Subcutaneous adipose tissue (tissue), 4 donors: ENCODE measurements around the gene GRID1. TPM values are rescaled to one million over a fixed set of nuclear protein-coding genes. Genes with fewer than 3 reads are reported as not detected.

Experiments
- total RNA-seq, 4 donors: library from RNA; depleted of rRNA; stranded (reverse); fragments of >200 nt; gene quantifications; one replicate each; pipeline ENCODE4 v1.1.0, GENCODE V29; 2016
- TF ChIP-seq, protein P1 (sequence below): fragments of 450-650 bp; IDR thresholded peaks from one replicate; pipeline ENCODE4 v1.5.1; 2016; ENCODE audit warnings: low read depth, mild to moderate bottlenecking, control low read depth, antibody characterized with exemption, moderate library complexity

GRID1 gene
- total RNA-seq, 4 donors from 2014 or later, result 0.49 to 2.0 (median 1.1) TPM

DNA sequence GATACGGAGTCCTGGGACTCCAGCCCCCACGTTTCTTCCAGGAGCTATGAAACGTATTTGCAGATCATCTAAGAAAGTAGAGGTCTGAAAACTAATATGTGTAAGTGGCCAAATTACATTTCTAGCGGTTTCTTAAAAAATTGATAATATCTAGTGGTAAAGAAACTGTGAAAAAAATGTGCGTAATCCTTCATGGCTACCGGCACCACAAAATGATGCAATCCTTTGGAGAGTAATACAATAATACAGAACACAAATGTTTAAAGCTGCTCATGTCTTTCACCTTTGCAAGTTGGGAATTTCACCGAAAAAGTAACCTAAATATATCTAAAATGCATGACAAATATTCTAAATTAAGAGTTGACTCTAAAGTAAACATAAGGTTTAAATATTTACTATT lies 742.1 kb downstream of the GRID1 start:
- TF ChIP-seq, protein P1, sequence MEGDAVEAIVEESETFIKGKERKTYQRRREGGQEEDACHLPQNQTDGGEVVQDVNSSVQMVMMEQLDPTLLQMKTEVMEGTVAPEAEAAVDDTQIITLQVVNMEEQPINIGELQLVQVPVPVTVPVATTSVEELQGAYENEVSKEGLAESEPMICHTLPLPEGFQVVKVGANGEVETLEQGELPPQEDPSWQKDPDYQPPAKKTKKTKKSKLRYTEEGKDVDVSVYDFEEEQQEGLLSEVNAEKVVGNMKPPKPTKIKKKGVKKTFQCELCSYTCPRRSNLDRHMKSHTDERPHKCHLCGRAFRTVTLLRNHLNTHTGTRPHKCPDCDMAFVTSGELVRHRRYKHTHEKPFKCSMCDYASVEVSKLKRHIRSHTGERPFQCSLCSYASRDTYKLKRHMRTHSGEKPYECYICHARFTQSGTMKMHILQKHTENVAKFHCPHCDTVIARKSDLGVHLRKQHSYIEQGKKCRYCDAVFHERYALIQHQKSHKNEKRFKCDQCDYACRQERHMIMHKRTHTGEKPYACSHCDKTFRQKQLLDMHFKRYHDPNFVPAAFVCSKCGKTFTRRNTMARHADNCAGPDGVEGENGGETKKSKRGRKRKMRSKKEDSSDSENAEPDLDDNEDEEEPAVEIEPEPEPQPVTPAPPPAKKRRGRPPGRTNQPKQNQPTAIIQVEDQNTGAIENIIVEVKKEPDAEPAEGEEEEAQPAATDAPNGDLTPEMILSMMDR, result no peak

DNA sequence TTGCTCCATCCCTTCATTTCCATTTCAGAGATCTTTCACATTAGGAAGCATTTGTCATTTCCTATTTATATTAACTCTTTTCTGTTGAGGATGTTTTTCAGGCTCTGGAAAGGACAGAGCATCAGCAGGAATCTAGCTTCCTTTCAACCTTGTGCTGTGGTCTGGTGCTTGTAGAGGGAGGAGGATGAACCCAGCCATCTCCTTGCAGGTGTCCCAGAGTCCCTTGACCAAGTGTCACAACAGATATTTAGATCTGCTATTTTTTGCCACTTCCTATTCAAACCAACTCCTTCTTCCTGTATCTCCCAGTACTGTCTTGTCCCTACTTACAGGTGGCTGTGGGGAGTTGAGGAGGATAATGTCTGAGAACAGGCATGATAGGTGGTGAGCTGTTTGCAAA lies 742.8 kb downstream of the GRID1 start:
- TF ChIP-seq, protein P1, result no peak

DNA sequence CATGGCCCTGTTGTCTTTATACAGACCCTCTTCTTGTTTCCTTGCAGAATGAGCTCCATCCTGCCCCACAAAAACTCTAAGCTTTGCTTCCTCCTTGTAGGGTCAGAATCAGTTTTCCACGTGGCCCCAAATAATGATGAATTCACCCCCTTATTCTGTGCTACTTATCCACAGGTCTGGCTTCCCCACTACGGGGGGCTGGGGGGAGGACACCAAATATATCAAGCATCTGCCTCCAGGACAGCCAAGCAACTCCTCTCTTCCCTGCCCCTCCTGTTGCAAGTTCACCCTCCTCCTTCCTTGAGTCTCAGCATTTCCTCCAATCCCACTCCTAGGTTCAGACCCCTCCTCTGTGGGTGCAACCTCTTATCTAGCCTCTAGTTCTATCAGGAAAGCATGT lies 743.3 kb downstream of the GRID1 start:
- TF ChIP-seq, protein P1, result no peak

DNA sequence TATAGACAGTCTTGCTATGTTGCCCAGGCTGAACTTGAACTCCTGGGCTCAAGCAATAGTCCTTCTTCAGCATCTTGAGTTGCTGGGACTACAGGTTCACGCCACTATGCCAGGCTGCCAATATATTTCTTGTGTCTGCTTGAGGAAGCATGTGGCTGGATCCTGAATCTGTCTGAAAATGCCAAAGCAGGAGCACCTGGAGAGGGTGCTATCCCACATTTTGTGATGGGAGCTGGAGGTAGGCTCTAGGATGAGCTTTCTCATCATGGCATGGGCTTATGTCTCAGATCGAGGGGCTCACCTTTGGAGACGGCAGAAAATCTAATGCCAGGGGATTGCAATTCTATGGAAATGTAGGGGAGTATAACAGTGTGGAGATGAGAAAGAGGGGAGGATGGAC lies 744.2 kb downstream of the GRID1 start:
- TF ChIP-seq, protein P1, result no peak

DNA sequence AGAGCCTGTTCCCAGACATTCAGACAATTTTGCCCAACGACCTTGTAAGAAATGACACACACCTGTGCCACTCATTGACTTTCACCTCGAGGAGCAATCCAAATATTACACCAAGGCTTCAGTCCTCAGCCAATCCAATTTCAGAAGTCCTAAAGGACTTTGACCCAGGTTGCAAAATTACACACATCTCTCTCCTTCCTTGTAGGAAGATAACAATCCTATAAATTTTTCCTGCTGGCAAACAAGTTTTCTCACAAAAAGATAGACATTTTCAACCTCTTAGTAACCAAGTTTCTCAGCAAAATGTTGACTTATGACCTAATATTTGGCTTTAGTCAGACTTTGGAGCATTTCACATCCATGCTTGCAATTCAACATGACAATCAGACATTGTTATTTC lies 745.0 kb downstream of the GRID1 start:
- TF ChIP-seq, protein P1, result no peak

DNA sequence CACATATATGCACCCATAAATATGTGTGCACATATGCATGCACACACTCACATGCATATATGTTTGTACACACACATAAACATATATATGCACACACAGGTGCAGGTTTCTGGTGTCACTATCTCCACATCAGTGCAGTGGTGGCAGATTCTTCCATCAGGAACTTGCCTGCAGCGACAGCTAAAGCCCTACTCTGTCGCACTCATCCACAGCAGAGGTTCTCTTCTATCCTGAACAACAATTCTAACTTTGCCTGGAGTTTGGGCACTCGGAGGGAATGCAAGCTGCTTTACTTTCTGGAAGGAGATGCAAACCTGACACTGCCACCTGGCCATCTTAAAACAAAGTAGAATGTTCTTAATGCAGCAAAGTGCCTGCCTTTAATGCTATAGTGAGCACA lies 745.8 kb downstream of the GRID1 start:
- TF ChIP-seq, protein P1, result no peak

DNA sequence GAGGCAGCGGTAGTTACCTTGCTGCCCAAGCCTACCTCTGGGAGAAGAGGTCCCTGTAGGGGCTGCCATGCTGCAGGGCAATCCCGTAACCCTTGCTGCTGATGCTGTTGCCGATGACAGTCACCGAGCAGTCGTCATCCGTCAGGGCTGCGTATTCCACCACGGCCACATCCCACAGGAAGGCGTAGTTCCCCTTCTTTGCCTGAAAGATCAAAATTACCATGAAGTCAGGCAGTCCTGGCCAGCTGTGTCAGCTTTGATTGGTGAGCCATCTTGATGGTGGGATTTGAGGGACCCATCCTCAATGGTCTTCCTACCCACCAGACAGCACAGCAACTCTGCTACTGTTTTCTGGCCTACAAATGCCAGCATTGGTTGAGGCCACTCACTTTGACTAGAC lies 746.8 kb downstream of the GRID1 start:
- TF ChIP-seq, protein P1, result no peak
